GM12801 (cell line): ENCODE measurements around the gene NEURL1.

Experiments
- CTCF ChIP-seq: IDR thresholded peaks from one replicate; pipeline ENCODE4 v1.5.1; 2011; ENCODE audit warnings: control low read depth; ENCODE audit not compliant: insufficient read length; ENCODE audit errors: extremely low read depth

The NEURL1 gene

DNA sequence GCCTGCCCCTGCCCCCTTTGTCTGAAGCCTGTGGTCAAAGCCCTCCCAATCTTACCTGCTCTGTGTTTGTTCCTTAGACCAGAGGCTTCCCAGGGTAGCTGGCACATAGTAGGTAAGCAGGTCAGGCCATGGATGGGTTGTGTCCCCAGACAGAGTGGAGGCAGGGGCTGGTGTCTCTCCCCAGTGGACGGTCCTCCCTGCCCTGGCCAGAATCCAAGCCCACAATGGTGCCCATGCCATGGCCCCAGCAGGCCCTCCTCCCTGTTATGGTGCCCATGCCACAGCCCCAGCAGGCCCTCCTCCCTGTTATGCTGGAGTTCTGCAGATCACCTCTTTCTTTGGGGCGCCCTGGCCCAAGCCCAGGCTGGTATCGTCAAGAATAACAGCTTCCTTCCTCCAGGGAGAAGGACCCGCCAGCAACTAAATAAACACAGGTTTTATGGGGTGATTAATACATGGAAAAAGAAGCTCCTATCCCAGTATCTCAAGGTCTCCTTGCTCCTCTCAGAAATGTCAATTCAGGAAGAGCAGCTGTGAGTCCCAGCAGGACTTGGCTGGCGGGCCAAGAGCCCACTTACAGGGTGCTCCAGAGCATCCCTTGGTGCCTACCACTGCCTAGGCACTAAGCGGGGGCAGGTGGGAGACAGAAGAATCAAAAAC lies 82.0 kb downstream of the NEURL1 start:
- no peak for TF ChIP-seq CTCF

DNA sequence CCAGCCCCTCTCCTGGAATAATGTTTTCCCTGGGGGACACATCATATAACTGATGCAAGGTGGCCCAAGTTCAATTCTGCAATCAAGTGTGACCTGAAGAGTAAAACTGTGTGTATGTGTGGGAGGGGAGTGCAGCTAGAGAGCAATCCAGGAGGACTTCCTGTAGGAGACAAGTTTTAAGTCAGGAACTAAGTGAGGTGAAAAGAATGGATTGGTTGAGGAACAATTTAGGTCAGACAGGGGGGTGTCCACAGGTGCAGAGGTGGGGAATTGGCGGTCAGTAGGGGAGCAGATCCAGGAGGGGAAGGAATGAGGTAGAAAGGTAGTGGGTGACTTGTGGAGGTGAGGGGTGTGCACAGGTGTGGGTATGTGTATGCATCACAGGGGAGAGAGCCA lies 82.6 kb downstream of the NEURL1 start:
- TF ChIP-seq CTCF: no peak

DNA sequence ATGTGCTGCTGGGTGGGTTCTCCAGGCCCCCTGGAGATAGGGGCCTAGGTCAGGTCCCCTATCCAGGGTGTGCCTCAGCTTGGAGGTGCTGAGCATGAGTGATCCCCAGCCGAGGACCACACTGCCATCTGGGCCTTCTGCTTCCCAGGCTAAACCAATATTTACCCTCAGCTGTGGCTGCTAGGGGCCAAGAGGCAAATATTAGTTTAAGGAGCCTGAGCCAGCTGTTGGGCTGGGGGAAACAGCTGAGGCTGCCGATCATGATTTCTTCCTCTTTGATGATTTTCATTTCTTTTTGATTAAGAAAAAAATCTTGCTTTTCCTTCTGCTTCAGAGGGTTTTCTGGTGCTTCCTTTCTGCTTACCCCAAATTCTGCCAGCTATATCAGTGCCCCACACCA lies 83.4 kb downstream of the NEURL1 start:
- TF ChIP-seq CTCF: no peak

GRCh38 chr10:103578782-103579382 lies 85.4 kb downstream of the NEURL1 start:
- no peak for TF ChIP-seq CTCF

GRCh38 chr10:103580011-103580410 lies 86.5 kb downstream of the NEURL1 start:
- no peak for TF ChIP-seq CTCF

DNA sequence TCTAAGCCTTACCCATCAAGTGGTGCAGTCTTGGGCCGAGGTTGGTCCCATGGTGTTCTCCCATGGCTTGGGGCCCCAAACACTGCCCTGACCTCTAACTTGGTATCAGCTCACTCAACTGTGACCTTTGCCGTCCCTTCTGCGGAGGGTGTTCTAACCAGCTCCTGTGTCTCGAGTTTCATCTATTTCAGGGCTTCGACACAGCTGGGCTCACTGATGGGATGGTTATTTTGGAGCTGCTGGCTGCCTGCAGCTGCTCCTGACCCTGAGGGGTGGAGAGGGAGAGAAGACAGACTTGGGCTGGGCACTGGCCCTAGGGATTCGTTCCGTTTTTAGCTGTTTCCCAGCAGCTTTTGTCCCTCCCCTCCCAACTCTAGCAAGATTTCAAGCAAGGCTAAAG lies 86.9 kb downstream of the NEURL1 start:
- TF ChIP-seq CTCF: no peak

GRCh38 chr10:103581499-103581898 lies 88.0 kb downstream of the NEURL1 start:
- no peak for TF ChIP-seq CTCF
